ENCODE data around the gene RPL39L. TPM values are rescaled to one million over a fixed set of nuclear protein-coding genes. Genes with fewer than 3 reads are reported as not detected.
"Not testable (repeated sequence)": the region's sequence is repeated elsewhere in the genome, so short reads cannot be mapped to it uniquely, and the experiment has no call there.

Gene RPL39L
- total and polyA plus RNA-seq, 2 of the 13 experiments (the other 11 are each of a cell fraction or from before 2014, with no cell fraction given): not detected

GRCh38 chr3:187172929-187173328 is 33.6 kb upstream of the RPL39L start:
- Histone ChIP-seq H3K27ac (ENCODE audit: extremely low read length, insufficient read depth, low read length) (no peak overlapping the region), H3K36me3 (replicated peaks in 1 of 2; ENCODE audit: control insufficient read depth in 1 of 2, insufficient read depth in 2 of 2, low read length in 2 of 2) (no peaks in the 10 kb centered on the region), H3K9ac (ENCODE audit: insufficient read depth, low read depth, low read length) (no peak overlapping the region), H3K9me3 (ENCODE audit: low read length) (no peaks in the 10 kb centered on the region), H4K20me1 (ENCODE audit: insufficient read depth, low read length) (no peaks in the 10 kb centered on the region), H2AFZ (ENCODE audit: low read length) (no peak overlapping the region), H3K4me1 (ENCODE audit: insufficient read depth, low read length) (peaks cover 21% of the 10 kb centered on the region), H3K4me3 (replicated peaks in 1 of 3; ENCODE audit: insufficient read depth in 1 of 3, low read depth in 2 of 3, low read length in 3 of 3) (no peak overlapping the region), H3K79me2 (ENCODE audit: insufficient read depth, low read length) (no peaks in the 10 kb centered on the region), H3K4me2 (ENCODE audit: low read depth, low read length) (peak overlapping the region; percentile 1; the same call in 1 of the 2 replicates), H3K27me3 (ENCODE audit: control insufficient read depth in 1 of 2, insufficient read depth in 2 of 2, low read length in 2 of 2) (no peaks in the 10 kb centered on the region)
- POLR2A ChIA-PET: no interaction called here
- FAIRE-seq (no peak), ATAC-seq (no peak), DNase-seq (ENCODE audit: low spot score) (no peak)
- CTCF ChIA-PET (ENCODE audit: low intra/inter-chr PET ratio, low total read pairs): no interaction called here
- intact Hi-C loops (cut with micrococcal nuclease; ENCODE audit: unreplicated experiment): no loop called here
- no peak for TF ChIP-seq GPBP1L1 (CRISPR knock-in tag; IDR thresholded peaks at IDR 0.05)
- peak; percentile 83 for TF ChIP-seq ZKSCAN5 (CRISPR knock-in tag; IDR thresholded peaks at IDR 0.05)
- 94% methylated on average over 2 of the region's 2 CpGs for WGBS (ENCODE audit: low lambda C conversion rate)
- no TSS peak for BruUV-seq (replicated peaks)
- in situ Hi-C loops (cut with HindIII; ENCODE audit: extremely low pct_ligation_motif_present, low pct_unique_long_range_greater_than_20kb): no loop called here

GRCh38 chr3:187170911-187171310 is 31.6 kb upstream of the RPL39L start:
- ATAC-seq; FAIRE-seq; DNase-seq (ENCODE audit: low spot score); H2AFZ ChIP-seq (ENCODE audit: low read length); H3K36me3 ChIP-seq (replicated peaks in 1 of 2; ENCODE audit: control insufficient read depth in 1 of 2, insufficient read depth in 2 of 2, low read length in 2 of 2); in situ Hi-C loops (cut with HindIII; ENCODE audit: extremely low pct_ligation_motif_present, low pct_unique_long_range_greater_than_20kb); CTCF ChIA-PET (ENCODE audit: low intra/inter-chr PET ratio, low total read pairs); H4K20me1 ChIP-seq (ENCODE audit: insufficient read depth, low read length); H3K27ac ChIP-seq (ENCODE audit: extremely low read length, insufficient read depth, low read length); H3K27me3 ChIP-seq (ENCODE audit: control insufficient read depth in 1 of 2, insufficient read depth in 2 of 2, low read length in 2 of 2); H3K9me3 ChIP-seq (ENCODE audit: low read length); H3K9ac ChIP-seq (ENCODE audit: insufficient read depth, low read depth, low read length); BruUV-seq (replicated peaks); H3K79me2 ChIP-seq (ENCODE audit: insufficient read depth, low read length); intact Hi-C loops (cut with micrococcal nuclease; ENCODE audit: unreplicated experiment); POLR2A ChIA-PET; H3K4me2 ChIP-seq (ENCODE audit: low read depth, low read length); H3K4me3 ChIP-seq (replicated peaks in 1 of 3; ENCODE audit: insufficient read depth in 1 of 3, low read depth in 2 of 3, low read length in 3 of 3): not testable (repeated sequence)
- WGBS (ENCODE audit: low lambda C conversion rate): 67% methylated on average over 5 of the region's 5 CpGs
- peaks cover 21% of the 10 kb centered on the region for H3K4me1 ChIP-seq (ENCODE audit: insufficient read depth, low read length)

Measured in HepG2 (cell line).